ENCODE results near the gene TMEM248.

DNA sequence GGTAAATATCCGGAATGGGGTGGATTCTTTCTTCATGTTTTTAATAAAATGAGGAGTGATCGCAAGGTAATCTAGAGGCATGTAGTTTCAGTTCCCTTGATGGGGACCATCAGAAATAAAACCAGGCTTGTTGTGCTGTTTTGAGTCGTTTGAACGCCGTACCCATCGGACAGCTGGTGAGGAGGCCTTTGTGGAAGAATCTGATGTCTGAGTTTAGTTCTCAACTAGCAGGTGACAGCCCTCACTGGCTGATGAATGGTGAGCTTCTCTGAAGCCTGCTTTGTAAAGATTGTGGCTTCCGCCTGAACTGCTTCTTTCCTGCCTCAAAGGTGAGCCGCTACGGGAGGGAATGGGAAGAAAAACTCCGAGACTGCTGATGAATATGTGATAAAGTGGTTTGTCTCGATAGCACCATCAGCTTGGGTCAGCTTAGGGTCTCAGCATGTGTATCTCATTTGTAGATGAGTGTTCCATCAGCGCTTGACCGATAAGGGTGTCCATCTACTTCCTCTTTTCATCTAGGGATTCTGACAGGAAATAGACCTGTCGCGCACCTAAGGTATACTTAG, 977 bp downstream of the TMEM248 start:
- TF ChIP-seq RFX5 (IDR thresholded peaks at IDR 0.05; ENCODE audit: borderline replicate concordance, low read depth, low read length) (no peak), FOSL1 (IDR thresholded peaks at IDR 0.05; ENCODE audit: insufficient read depth, low read depth, low read length) (no peak), EZH2 (IDR thresholded peaks at IDR 0.05; ENCODE audit: low read depth, low read length, severe bottlenecking) (no peak), KDM1A (IDR thresholded peaks at IDR 0.05; ENCODE audit: borderline replicate concordance, low read length) (no peak), YY1 (IDR thresholded peaks at IDR 0.05; ENCODE audit: low read depth, low read length) (no peak), ZNF274 (IDR thresholded peaks at IDR 0.05; ENCODE audit: borderline replicate concordance, extremely low read depth, low read length) (no peak), MAFK (IDR thresholded peaks at IDR 0.05; ENCODE audit: low read depth, low read length) (no peak), GTF2F1 (IDR thresholded peaks at IDR 0.05; ENCODE audit: borderline replicate concordance, low read depth, low read length) (no peak), SP1 (IDR thresholded peaks at IDR 0.05; ENCODE audit: low read depth, low read length) (no peak)
- TF ChIP-seq, protein P1, sequence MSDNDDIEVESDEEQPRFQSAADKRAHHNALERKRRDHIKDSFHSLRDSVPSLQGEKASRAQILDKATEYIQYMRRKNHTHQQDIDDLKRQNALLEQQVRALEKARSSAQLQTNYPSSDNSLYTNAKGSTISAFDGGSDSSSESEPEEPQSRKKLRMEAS (IDR thresholded peaks at IDR 0.05): no peak
- TF ChIP-seq, protein P2, sequence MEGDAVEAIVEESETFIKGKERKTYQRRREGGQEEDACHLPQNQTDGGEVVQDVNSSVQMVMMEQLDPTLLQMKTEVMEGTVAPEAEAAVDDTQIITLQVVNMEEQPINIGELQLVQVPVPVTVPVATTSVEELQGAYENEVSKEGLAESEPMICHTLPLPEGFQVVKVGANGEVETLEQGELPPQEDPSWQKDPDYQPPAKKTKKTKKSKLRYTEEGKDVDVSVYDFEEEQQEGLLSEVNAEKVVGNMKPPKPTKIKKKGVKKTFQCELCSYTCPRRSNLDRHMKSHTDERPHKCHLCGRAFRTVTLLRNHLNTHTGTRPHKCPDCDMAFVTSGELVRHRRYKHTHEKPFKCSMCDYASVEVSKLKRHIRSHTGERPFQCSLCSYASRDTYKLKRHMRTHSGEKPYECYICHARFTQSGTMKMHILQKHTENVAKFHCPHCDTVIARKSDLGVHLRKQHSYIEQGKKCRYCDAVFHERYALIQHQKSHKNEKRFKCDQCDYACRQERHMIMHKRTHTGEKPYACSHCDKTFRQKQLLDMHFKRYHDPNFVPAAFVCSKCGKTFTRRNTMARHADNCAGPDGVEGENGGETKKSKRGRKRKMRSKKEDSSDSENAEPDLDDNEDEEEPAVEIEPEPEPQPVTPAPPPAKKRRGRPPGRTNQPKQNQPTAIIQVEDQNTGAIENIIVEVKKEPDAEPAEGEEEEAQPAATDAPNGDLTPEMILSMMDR (IDR thresholded peaks at IDR 0.05; ENCODE audit: control extremely low read depth in 1 of 3, insufficient read depth in 1 of 3, low read depth in 1 of 3, low read length in 3 of 3): no peak
- TF ChIP-seq, protein P3, sequence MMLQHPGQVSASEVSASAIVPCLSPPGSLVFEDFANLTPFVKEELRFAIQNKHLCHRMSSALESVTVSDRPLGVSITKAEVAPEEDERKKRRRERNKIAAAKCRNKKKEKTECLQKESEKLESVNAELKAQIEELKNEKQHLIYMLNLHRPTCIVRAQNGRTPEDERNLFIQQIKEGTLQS (IDR thresholded peaks at IDR 0.05; ENCODE audit: insufficient read depth, low read depth, low read length): no peak

All from H1 (cell line).